Forelimb muscle (tissue), 1 donor: ENCODE results near the gene CGB3. TPM values are rescaled to one million over a fixed set of nuclear protein-coding genes. Genes with fewer than 3 reads are reported as not detected.

Experiments used
- DNase-seq: peaks from one replicate; pipeline ENCODE4 v3.0.0-alpha.2; 2013; ENCODE audit warnings: low read depth
- polyA plus RNA-seq: library from polyadenylated mRNA; unstranded; fragments of 120-200 nt; gene quantifications from one replicate; pipeline ENCODE4 v1.2.1, GENCODE V29; 2013; ENCODE audit not compliant: insufficient read length

Gene CGB3
- polyA plus RNA-seq, 1 donor = not detected

DNA sequence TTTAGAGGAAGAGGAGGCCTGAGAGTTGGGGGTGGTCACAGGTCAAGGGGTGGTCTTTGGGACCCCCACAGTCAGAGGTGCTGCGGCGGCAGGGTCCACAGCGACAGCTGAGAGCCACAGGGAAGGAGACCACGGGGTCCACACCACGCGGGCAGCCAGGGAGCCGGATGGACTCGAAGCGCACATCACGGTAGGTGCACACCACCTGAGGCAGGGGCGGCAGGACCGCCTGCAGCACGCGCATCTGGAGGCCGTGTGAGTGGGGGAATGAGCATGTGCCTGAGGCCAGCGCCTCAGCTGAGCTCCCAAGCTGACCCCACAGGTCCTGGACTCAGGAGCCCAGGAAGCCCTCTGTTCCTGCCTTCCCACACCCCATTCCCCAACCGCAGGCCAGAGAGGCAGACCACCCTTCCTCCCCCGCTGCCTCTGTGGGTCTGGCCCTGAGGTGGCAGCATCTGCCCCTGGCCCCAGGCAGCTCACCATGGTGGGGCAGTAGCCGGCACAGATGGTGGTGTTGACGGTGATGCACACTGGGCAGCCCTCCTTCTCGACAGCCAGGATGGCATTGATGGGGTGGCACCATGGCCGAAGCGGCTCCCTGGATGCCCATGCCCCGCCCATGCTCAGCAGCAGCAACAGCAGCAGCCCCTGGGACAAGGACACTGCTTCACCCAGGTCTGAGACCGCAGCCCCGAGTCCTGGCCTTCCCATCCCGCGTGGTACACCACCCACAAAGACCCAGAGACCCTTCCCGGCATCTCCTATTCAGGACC, 7.9 kb downstream of the CGB3 start:
- DNase-seq = no peak

DNA sequence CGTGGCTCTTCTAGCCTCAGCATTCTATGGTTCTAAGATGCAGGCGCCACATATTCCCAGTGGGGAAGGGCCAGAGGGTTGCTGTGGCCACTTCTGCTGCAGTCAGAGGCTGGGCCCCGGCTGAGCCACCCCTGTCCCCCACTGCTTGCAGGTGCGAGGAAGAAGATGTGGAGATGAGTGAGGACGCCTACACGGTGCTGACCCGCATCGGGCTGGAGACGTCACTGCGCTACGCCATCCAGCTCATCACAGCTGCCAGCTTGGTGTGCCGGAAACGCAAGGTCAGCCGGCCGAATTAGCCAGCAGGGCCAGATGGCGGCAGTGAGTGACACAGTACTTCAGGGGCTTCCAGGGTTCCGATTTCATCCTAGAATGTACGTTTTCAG, 9.3 kb downstream of the CGB3 start:
- no peak for DNase-seq

DNA sequence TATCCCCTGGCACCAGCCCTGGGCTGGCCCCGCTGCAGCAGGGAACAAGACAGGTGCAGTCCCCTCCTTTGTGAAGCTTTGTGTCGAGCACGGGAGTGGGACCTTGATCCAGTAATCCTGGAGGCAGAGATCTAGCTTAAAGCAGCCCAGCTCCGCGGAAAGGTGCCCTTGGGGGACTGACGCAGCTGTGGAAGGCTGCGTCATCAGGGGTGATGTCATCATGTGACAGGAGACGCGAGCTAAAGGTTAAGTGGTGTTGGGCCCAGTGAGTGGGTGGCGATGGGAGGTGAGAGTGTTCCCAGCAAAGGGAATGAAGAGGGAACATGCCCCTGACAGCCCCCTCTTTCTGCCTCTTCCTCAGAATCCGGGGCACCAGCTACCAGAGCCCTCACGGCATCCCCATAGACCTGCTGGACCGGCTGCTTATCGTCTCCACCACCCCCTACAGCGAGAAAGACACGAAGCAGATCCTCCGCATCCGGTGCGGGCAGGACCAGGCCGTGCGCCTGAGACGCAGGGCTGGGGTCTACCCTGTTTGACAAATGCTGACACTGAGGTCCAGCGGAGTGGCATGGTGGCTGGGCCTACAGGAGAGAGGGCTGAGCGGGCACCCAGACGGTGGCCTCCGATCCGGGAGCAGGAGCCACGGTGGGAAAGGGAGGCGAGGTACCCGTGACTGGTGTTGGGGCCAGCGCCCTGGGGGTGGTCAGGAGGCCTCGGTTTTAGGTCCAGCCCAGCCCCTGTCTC, 9.8 kb downstream of the CGB3 start:
- no peak for DNase-seq

DNA sequence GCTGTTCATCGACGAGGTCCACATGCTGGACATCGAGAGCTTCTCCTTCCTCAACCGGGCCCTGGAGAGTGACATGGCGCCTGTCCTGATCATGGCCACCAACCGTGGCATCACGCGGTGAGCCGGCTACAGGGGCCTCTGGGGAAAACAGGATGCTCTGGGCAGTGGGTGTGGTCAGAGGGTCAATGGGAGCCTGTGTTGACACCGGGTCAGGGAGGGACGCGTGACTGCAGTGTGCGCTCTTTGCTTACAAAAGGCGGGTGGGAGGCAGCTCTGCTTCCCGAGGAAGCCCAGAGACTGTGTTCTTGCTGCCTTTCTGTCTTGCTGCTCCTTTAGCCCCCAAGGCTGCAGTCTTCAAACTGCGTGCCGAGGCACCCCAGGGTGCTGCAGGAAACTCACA, 12.9 kb downstream of the CGB3 start:
- DNase-seq = no peak

DNA sequence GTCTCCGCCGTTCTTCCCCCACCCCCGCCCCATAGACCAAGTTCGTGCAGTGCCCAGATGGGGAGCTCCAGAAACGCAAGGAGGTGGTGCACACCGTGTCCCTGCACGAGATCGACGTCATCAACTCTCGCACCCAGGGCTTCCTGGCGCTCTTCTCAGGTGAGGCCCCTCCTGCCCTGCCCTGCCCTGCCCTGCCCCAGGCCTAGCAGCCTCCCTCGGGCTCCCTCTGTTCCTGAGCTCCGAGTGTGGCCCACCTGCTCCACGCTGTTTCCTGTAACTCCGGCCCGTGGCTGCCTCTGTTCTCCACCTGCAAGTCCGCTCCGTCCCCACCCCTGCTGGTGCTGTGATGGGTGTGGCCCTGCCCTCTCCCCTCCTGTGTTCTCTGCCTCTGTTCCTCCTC, 13.7 kb downstream of the CGB3 start:
- DNase-seq = no peak

DNA sequence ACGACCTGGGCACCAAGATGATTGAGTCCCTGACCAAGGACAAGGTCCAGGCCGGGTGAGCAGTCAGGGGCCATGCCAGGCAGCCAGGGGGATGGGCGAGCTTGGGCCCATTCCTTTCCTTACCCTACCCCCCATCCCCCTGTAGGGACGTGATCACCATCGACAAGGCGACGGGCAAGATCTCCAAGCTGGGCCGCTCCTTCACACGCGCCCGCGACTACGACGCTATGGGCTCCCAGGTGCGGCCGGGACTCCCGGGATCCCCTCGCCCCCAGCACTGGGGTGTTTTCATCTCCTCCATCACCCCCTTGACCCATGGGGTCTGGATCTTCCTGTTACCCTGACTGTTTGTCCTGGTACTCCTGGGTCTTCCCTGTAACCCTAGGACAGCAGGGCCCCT, 14.3 kb downstream of the CGB3 start:
- no peak for DNase-seq

DNA sequence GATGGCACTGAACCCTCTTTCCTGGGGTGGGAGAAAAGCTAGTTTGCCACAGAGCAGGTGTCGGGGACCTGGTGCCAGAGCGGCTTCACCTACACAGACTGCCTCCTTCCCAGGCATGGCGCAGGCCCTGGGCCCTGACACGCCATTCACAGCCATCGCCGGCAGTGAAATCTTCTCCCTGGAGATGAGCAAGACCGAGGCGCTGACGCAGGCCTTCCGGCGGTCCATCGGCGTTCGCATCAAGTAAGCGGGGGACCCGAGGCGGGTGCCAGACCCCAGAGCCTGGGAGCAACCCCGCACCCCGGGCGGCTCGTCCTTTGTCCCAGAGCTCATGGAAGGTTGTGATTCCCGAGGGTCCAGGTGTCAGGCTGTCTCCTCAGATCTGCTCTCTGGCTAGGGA, 17.2 kb downstream of the CGB3 start:
- DNase-seq = no peak

DNA sequence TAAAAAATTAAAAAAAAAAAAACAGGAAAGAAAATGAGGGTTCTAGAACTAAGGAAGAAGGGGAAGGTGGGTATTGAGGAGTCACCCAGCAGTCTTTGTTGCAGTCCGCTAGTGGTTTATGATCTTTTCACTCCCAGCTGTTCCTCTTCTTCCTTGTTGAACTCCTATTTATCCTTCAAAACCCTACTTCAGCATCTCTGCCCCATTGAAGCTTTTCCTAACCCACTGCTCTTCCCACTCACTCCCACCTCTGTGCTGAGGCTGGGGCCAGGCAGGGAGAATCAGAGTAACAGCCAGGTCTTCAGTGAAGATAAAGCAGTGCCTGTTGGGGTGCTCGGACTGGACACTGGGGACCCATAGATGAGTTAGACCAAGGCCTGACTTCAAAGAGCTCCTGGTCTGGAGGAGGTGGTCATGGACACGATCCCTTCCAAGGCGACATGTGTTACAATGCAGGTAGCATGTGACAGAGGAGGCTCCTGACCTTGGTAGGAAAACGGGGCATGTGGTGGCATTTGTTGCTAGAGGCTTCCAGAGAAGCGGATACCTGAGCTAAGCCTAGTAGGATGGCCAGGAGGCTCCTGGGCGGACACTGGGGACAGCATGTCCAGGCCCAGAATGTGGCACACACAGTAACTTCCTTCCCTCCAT, 19.0 kb downstream of the CGB3 start:
- DNase-seq = no peak

DNA sequence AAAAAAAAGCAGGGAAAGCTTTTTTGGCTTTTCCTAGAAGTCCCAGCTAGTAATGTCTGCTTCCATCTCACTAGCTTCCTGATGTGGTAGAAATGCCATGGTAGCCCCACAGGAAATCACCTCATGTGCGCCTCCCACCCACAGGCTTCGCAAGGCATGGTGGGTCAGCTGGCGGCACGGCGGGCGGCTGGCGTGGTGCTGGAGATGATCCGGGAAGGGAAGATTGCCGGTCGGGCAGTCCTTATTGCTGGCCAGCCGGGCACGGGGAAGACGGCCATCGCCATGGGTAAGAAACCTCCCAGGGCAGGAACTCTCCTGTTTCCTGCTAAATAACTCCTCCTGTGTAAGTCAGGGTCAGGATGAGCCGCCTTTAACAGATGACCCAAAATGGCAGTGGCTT, 20.0 kb downstream of the CGB3 start:
- no peak for DNase-seq

DNA sequence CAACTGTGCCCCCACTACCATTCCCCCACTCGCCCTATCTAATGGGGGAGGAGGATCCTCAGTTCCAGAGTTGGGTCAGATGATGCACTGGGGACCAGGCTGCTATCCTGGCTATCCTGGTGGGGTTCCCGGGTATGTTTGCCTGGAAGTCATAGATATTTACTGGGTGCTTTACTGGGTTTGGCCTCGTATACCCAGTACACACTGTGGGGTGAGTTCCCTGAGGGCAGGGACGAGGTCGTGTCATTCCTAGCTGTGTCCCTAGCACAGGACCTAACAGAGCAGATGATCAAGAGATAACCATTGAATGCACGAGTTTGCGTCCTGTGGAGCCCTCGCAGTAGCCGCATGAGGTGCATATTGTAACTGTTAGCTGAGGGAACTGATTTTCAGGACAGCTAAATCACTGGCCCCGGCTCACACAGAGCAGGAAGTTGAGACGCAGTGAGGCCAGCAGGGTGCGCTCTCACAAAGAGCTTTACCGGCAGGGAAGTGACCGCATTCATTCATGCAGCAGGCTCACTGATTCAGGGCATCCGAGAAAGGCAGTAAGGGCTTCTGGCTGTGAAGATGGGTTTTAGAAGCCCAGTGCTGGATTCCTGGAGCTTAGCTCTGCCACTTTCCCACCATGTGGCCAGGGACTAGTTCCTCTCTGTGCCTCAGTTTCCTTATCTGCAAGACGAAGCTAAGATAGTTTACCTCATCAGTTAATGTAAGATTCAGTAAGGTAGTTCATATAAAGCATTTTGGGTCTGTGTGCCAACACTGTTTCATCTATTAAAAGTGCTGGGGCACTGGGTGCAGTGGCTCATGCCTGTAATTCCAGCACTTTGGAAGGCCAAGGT, 24.4 kb downstream of the CGB3 start:
- no peak for DNase-seq

DNA sequence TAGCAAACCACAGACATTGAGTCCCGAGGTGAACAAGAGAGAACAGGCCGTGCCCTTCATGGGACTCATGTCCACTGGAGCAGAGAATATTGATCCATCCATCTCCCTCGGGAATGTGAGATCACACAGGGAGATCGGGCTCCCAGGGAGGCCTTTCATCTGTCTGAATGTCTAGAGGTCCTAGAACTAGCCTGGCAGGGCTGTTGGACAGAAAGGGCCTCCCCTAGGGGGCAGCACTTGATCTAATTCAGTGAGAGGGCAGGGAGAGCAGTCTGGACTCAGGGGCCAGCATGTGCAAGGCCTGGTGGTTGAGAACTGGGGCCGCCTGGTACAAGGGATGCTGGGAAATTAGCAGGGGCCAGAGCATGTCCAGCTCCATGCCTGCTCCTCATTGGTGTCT, 26.2 kb downstream of the CGB3 start:
- no peak for DNase-seq

DNA sequence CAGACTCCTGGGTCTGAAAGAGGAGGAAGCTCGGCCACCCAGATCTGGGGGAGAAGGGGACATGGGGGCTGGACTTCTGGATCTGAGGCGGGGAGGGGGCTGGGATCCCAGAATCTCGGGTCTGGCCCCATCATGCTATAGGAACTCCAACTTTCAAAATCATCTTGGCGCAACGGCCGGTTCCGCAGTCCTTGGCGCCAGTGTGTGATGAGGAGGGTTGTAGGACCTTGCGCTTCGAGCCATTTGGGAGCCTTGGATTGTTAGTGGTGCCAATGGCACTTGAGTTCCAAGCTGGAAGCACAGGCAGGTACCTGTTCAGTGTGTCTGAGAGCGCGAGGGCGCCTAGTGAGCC, 30.1 kb downstream of the CGB3 start:
- no peak for DNase-seq

DNA sequence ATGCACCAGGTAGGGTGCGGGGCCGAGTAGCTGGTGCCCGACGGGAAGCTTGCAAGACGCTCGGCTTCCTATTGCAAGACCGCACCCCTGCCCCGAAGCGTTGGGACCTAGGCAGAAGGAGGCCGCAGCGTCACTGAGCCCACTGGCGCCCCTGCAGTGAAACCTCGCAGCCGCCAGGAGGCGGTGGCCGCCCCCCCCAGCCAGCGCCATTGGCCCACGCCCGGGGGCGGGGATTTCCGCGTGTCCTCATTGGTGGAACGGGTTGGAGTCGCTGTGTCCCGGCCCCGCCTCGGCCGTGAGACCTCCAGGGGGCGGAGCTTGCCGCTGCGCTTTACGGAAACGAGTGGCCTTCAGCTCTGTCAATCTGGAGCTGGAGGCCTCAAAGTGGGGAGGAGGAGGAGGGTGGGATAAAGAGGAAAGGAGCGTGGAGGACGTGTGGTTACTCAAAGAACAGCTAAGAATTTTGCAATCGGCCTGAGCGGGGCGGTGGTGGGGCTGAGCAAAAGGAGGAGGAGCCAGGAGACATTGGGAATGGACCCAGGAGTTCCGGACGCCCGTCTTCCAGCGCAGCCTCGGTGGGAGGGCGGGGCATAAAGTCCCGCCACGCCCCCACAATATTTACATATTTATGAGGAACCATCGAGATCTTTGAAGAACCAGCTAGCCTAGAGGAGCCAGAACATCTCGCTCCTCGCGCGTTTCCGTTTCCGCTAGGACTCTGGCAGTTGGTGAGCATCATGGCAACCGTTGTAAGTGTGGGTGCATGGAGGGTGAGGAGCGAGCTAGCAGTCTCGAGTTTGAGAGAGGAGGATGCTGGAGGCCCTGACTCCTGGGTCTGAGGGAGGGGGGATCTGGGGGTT, 30.7 kb downstream of the CGB3 start, which contains the start of the genes GYS1 and RUVBL2:
Gene GYS1 (minus strand): TSS at position 135 of the 860 bp plus-strand sequence. CDS start 197 bp downstream, outside the sequence.
Gene RUVBL2 (plus strand): TSS at position 713 of the 860 bp plus-strand sequence. CDS start 25 bp downstream, at position 738.
- peak; percentile 98 for DNase-seq

DNA sequence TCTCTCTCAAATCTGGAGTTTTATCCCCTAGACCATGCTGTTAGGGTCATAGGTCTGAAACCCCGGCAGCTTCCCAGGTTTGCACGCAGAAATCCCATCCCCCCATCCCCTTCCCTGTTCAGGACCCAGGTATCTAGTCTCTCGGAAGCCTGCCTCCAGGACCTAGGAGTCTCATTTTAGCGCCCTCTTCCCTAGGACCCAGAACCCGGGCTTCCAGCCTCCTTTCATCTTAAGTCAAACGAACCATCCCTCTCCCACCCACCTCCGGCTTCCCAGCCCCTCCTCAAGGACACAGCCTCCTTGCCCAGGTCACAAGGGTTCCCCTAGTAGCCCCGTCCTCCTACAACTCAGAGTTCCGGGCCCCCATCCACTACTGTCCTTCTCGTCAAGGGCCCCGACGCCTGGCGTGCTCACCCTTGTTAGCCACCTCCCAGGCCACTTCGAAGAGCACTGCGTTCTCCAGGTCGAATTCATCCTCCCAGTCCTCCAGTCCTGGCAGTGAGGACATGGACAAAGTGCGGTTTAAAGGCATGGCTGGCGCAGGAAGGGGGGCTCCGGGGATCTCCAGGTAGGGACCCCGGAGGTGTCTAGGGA, 31.5 kb downstream of the CGB3 start:
- no peak for DNase-seq

DNA sequence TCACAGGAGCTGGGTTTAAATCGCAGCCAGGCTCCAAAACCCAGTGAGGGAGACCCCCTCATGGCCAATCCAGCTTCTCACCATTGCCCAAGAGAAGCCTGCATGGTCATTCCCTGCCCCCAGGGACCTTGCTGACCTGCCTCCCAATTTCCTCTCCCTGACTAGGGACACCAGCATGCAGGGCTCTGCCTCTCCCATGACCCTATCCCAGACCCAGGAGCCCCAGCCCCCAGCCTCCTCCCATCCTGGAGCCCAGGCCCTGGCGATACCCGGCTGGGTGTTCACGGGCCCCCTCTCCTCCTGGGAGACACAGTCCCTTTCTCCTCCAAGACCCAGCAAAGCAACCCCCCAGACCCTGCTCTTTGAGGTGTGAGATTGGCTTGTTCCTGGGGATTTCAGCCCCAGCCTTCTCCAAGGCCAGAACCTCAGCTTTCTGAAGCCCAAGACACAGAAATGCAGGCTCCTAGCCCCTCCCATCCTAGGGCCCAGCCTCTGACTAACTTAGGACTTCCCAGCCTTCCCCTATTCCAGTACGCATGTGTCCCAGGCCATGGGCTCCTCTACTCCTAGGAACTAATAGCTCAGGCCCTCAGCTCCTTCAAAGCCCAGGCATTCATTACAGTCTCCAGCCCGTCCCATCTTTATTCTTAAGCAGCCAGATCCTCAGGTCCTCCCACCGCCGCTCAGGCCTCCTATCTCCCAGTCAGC, 32.1 kb downstream of the CGB3 start:
- peak; percentile 44 for DNase-seq

DNA sequence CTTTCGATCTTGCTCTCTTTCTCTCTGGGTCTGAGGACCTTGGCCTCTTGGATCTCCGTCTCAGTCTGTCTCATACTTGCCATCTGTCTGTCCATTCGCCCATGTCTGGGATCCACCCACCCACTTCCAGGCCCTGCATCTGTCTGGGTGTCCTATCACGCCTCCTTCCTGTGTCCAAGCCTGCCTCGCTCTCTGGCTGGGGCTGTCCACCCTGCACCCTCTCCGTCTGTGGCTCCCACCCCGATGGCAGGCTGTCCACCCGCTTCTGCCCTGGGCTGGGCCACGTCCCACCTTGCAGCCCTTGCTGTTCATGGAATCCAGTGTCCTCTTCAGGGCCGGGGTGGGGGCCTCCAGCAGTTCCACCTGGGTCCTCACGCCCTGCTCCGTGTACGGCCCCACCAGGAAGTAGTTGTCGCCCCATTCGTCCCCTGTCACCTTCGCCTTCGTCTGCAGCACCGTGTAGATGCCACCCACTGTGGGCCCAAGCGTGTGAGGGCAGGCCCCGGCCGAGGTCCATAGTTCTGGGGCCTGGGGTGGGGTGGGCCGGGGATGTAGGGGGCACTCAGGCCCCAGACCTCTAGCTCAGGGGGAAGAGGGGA, 33.0 kb downstream of the CGB3 start:
- no peak for DNase-seq

DNA sequence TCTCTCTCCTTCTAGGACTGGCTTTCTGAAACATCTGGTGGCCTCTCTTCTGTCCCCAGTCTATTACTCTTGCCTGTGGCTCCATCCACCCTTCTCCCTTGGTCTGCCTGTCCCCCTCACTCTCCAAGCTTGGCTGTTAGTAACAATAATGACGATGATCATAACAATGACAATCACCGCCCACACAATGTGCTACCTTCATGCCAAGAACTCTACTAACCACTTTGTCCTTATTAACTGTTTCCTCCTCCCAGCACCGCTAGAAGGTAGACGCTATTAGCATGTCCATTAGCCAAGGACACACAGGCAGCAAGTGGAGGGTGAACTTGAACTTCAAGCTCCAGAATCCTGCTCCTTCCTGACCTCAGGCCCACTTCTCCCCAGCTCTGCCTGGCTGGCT, 33.7 kb downstream of the CGB3 start:
- DNase-seq = no peak

DNA sequence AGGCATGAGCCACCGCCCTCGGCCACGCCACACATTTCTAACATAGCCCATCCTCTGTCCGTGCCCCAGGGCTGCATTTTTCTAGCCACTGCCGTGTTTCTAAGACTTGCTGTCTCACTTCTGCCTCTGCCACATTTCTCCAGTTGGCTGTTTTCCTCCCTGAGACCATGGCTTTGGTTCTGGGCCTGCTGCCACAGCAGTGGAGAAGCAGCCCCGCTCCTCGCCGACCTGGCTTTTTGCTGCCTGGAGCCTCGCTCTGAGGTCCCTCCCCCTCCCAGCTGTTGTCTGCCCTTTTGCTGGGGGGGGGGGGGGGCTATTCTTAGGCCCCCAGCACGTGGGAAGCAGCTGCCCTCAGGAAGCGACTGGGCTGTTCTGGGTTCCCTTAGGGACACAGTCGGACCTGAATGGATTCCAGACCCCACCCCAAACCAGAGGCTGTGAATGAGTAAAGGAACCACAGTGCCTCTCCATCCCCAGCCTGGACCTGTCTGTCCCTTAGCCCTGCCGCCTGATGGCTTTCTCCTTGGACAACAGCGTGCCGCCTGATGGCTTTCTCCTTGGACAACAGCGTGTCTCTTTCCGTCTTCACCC, 34.3 kb downstream of the CGB3 start:
- no peak for DNase-seq

DNA sequence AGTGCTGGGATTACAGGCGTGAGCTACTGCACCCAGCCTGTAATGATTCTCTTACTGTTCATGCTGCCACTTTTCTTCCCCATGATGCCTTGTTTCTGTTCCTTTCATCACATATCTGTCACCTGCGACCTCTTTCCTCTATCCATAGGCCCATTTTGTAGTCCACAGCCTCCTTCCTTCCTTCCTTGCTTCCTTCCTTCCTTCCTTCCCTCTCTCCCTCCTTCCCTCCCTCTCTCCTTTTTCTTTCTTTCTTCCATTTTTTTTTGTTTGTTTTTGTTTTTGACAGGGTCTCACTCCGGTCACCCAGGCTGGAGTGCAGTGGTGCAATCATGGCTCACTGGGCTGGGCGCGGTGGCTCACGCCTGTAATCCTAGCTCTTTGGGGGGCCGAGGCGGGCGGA, 35.3 kb downstream of the CGB3 start:
- no peak for DNase-seq
